ENCODE results near the gene RNF150. TPM values are rescaled to one million over a fixed set of nuclear protein-coding genes. Genes with fewer than 3 reads are reported as not detected.

RNF150 gene
- total RNA-seq, 1 experiment from 2014 or later = 4.4 TPM

DNA sequence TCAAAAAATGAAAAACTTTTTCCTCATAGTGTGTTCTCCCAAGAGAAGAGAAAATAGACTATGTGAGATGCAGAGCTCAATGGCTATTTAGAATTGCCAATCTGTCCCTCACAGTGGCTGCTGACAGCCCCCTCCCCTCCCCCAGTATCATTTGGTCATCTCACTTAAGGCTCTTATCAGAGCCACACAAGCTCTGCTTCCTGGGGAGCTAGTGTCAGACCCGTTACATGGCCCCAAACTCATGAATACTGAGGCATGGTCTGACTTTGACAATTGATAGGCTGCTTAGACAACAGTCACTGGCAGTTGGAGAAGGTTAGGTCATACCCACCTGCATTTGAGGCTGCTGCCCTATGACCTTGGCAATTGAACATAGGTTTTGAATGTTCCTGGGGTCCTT lies 15.3 kb downstream of the RNF150 start:
- TF ChIP-seq, protein P1, sequence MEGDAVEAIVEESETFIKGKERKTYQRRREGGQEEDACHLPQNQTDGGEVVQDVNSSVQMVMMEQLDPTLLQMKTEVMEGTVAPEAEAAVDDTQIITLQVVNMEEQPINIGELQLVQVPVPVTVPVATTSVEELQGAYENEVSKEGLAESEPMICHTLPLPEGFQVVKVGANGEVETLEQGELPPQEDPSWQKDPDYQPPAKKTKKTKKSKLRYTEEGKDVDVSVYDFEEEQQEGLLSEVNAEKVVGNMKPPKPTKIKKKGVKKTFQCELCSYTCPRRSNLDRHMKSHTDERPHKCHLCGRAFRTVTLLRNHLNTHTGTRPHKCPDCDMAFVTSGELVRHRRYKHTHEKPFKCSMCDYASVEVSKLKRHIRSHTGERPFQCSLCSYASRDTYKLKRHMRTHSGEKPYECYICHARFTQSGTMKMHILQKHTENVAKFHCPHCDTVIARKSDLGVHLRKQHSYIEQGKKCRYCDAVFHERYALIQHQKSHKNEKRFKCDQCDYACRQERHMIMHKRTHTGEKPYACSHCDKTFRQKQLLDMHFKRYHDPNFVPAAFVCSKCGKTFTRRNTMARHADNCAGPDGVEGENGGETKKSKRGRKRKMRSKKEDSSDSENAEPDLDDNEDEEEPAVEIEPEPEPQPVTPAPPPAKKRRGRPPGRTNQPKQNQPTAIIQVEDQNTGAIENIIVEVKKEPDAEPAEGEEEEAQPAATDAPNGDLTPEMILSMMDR (conservative IDR thresholded peaks at IDR 0.05) = no peak
- Histone ChIP-seq H4K20me1 (ENCODE audit: control insufficient read depth, insufficient read depth, insufficient read length) (no peaks in the 10 kb centered on the region), H2AFZ (ENCODE audit: low read length) (no peak overlapping the region), H2AK5ac (ENCODE audit: insufficient read length, low read length) (no peak overlapping the region), H3K4ac (ENCODE audit: low read depth, low read length) (no peak overlapping the region), H3K79me1 (ENCODE audit: insufficient read depth, low read depth, low read length, poor library complexity, severe bottlenecking) (no peaks in the 10 kb centered on the region), H3K4me2 (ENCODE audit: insufficient read depth, insufficient read length, low read length) (no peak overlapping the region), H2BK15ac (ENCODE audit: low read depth, low read length) (no peak overlapping the region), H2BK12ac (ENCODE audit: insufficient read length, low read depth, low read length) (no peak overlapping the region), H3K27me3 (ENCODE audit: insufficient read depth, low read length) (no peaks in the 10 kb centered on the region), H2BK20ac (ENCODE audit: low read depth, low read length, poor library complexity, severe bottlenecking) (no peak overlapping the region), H3K4me1 (ENCODE audit: insufficient read depth, low read length) (no peaks in the 10 kb centered on the region), H3K27ac (ENCODE audit: insufficient read length, low read depth, low read length) (no peak overlapping the region), H3K18ac (ENCODE audit: insufficient read length, low read depth, low read length) (no peak overlapping the region), H2BK5ac (ENCODE audit: insufficient read length, low read length) (no peak overlapping the region), H3K23ac (ENCODE audit: insufficient read length, low read depth, low read length) (no peak overlapping the region), H4K91ac (ENCODE audit: insufficient read length, low read depth, low read length) (no peak overlapping the region), H4K5ac (ENCODE audit: insufficient read length, low read depth, low read length) (no peak overlapping the region), H3K23me2 (ENCODE audit: insufficient read length, low read depth, low read length, poor library complexity, severe bottlenecking) (no peaks in the 10 kb centered on the region), H3K79me2 (ENCODE audit: insufficient read depth, low read length) (no peaks in the 10 kb centered on the region), H3T11ph (ENCODE audit: low read length) (no peak overlapping the region), H2BK120ac (ENCODE audit: low read depth, low read length, poor library complexity, severe bottlenecking) (no peak overlapping the region), H4K8ac (replicated peaks; ENCODE audit: insufficient read length, low read depth, low read length) (no peak overlapping the region), H3K56ac (ENCODE audit: insufficient read length, low read depth, low read length) (no peak overlapping the region), H3K9ac (ENCODE audit: extremely low read depth, insufficient read length, low read length) (no peak overlapping the region), H3K9me3 (ENCODE audit: control insufficient read depth, low read depth, low read length) (no peaks in the 10 kb centered on the region), H3K14ac (ENCODE audit: insufficient read depth, low read length) (no peak overlapping the region)
- no peak for DNase-seq
- H3K4me1 Mint-ChIP-seq = peaks cover 7 to 8% of the 10 kb centered on the region in 2 experiments
- H3K27me3 Mint-ChIP-seq (ENCODE audit: low read depth) = peaks cover 4% of the 10 kb centered on the region
- no peak overlapping the region for H3K4me3 Mint-ChIP-seq
- H3K9me3 Mint-ChIP-seq = peaks cover 20 to 21% of the 10 kb centered on the region in 2 experiments; a peak in 4 of 5 replicates
- H3K36me3 Mint-ChIP-seq (ENCODE audit: insufficient read depth in 1 of 3, low read depth in 3 of 3) = peaks cover 5 to 21% (median 10%) of the 10 kb centered on the region in 3 experiments; a peak in 6 of 7 replicates
- no CpG with 5 or more reads among the region's 1 CpG for WGBS (ENCODE audit: extremely low coverage, insufficient read length, low lambda C conversion rate)
- H3K27ac Mint-ChIP-seq = no peak overlapping the region
